Osteoblast (primary cell): ENCODE measurements around the gene TAF6. TPM values are rescaled to one million over a fixed set of nuclear protein-coding genes. Genes with fewer than 3 reads are reported as not detected.

ENCODE experiments used
- DNase-seq: peaks from one replicate; pipeline ENCODE4 v3.0.0; 2011; ENCODE audit warnings: low spot score, mixed read lengths; ENCODE audit not compliant: insufficient read length; ENCODE audit errors: missing footprints
- H2AFZ ChIP-seq: 2 replicates; pipeline ENCODE4 v1.6.0; 2011; ENCODE audit warnings: mild to moderate bottlenecking, low read length
- H3K27ac ChIP-seq: 2 replicates; pipeline ENCODE4 v1.5.1; 2011; ENCODE audit warnings: mild to moderate bottlenecking, low read depth, low read length, moderate library complexity
- H3K27me3 ChIP-seq: 2 replicates; pipeline ENCODE4 v1.6.0; 2012; ENCODE audit warnings: mild to moderate bottlenecking, control low read depth, inconsistent platforms, low read length, moderate library complexity; ENCODE audit not compliant: insufficient read depth
- H3K36me3 ChIP-seq: 2 replicates; pipeline ENCODE4 v1.5.1; 2011; ENCODE audit warnings: mild to moderate bottlenecking, low read length, control low read depth, moderate library complexity; ENCODE audit not compliant: insufficient read depth
- H3K4me1 ChIP-seq: 2 replicates; pipeline ENCODE4 v1.5.1; 2011; ENCODE audit warnings: mild to moderate bottlenecking, low read length, control low read depth, moderate library complexity; ENCODE audit not compliant: insufficient read depth
- H3K4me2 ChIP-seq: 2 replicates; pipeline ENCODE4 v1.6.0; 2011; ENCODE audit warnings: mild to moderate bottlenecking, low read length; ENCODE audit not compliant: insufficient read depth
- H3K4me3 ChIP-seq: fragments of 200-600 bp; sonication (generic); 3 replicates; pipeline ENCODE4 v1.5.1; 2012; ENCODE audit warnings: mild to moderate bottlenecking, low read length, inconsistent platforms; ENCODE audit not compliant: insufficient read depth
- H3K79me2 ChIP-seq: 2 replicates; pipeline ENCODE4 v1.6.0; 2012; ENCODE audit warnings: mild to moderate bottlenecking, low read length, control low read depth, inconsistent platforms; ENCODE audit not compliant: insufficient read depth
- H3K9me3 ChIP-seq: 2 replicates; pipeline ENCODE4 v1.5.1; 2011; ENCODE audit warnings: low read depth, low read length, control low read depth
- H4K20me1 ChIP-seq: 2 replicates; pipeline ENCODE4 v1.6.0; 2012; ENCODE audit warnings: mild to moderate bottlenecking, low read length, control low read depth; ENCODE audit not compliant: insufficient read depth
- total RNA-seq: library from RNA; depleted of rRNA; stranded (reverse); fragments of >200 nt; gene quantifications from 2 replicates; pipeline ENCODE4 v1.2.3, GENCODE V29; 2012
- TF ChIP-seq, protein P1 (sequence below): IDR thresholded peaks from 2 replicates; pipeline ENCODE4 v1.5.1; 2011; ENCODE audit warnings: mild to moderate bottlenecking, low read depth, low read length, moderate library complexity; ENCODE audit errors: extremely low read depth

TAF6 gene
- total RNA-seq, 1 donor: 36.2 TPM

DNA sequence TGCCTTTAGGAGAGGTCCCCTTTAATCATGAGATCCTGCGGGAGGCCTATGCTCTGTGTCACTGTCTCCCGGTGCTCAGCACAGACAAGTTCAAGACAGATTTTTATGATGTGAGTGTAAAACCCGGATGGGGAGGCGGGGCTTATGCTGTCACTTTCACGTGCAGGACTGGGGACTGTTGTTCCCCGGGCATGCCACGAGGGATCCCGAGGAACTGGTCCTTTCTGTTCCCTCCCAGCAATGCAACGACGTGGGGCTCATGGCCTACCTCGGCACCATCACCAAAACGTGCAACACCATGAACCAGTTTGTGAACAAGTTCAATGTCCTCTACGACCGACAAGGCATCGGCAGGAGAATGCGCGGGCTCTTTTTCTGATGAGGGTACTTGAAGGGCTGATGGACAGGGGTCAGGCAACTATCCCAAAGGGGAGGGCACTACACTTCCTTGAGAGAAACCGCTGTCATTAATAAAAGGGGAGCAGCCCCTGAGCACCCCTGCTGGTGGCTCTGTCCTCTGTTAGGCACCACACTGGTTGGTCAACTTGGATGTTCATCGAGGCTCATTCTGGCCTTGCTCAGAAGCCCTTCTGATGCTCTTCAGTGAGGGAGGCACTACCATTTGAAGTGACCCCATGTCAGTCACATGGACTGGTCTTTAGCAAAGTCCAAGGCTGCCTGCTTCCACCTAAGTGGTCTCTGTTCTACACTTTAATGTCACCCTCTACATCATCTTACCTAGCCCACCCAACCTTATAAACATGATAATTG, 27.6 kb downstream of the TAF6 start:
- Histone ChIP-seq H3K4me3 (no peak overlapping the region), H3K9me3 (no peaks in the 10 kb centered on the region), H3K36me3 (peaks cover 64% of the 10 kb centered on the region), H3K27ac (peak overlapping the region; percentile 84), H2AFZ (no peak overlapping the region), H3K4me2 (no peak overlapping the region), H3K79me2 (peaks cover 41% of the 10 kb centered on the region), H4K20me1 (peaks cover 7% of the 10 kb centered on the region), H3K27me3 (no peaks in the 10 kb centered on the region), H3K4me1 (peaks cover 30% of the 10 kb centered on the region)
- TF ChIP-seq, protein P1, sequence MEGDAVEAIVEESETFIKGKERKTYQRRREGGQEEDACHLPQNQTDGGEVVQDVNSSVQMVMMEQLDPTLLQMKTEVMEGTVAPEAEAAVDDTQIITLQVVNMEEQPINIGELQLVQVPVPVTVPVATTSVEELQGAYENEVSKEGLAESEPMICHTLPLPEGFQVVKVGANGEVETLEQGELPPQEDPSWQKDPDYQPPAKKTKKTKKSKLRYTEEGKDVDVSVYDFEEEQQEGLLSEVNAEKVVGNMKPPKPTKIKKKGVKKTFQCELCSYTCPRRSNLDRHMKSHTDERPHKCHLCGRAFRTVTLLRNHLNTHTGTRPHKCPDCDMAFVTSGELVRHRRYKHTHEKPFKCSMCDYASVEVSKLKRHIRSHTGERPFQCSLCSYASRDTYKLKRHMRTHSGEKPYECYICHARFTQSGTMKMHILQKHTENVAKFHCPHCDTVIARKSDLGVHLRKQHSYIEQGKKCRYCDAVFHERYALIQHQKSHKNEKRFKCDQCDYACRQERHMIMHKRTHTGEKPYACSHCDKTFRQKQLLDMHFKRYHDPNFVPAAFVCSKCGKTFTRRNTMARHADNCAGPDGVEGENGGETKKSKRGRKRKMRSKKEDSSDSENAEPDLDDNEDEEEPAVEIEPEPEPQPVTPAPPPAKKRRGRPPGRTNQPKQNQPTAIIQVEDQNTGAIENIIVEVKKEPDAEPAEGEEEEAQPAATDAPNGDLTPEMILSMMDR: peak; percentile 9
- DNase-seq: no peak

DNA sequence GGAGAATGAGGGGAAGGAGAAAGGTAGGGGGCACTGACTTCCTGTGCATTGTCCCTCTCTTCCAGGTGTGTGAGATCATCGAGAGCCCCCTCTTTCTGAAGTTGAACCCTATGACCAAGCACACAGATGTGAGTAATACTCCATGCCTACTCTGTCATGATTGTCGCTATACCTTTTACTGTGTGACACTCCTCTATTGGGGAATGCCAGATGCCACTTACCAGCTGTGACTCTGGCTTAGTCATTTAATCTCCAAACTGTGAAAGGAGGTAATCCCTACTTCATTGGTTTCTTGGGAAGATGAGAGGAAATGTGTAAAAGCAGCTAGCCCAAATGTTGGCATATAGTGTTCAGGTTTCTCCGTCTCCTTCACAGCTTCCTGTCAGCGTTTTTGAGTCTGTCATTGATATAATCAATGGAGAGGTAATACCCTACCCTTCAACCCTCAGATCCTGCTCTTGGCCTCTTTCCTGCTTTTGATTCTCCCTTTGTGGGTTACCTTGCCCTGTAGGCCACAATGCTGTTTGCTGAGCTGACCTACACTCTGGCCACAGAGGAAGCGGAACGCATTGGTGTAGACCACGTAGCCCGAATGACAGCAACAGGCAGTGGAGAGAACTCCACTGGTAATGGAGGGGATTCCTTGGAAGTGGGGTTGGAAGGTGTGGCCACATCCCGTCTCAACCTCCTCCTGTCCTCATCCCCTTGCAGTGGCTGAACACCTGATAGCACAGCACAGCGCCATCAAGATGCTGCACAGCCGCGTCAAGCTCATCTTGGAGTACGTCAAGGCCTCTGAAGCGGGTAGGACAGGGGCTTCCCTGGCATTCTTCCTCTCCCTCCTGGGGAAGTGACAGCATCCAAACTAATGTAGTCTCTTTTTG, 28.4 kb downstream of the TAF6 start:
- Histone ChIP-seq H2AFZ (no peak overlapping the region), H3K4me3 (no peak overlapping the region), H3K79me2 (peaks cover 41% of the 10 kb centered on the region), H3K9me3 (no peaks in the 10 kb centered on the region), H3K27ac (peak overlapping the region; percentile 84), H3K36me3 (peaks cover 56% of the 10 kb centered on the region), H3K27me3 (no peaks in the 10 kb centered on the region), H3K4me1 (peaks cover 31% of the 10 kb centered on the region), H4K20me1 (peaks cover 7% of the 10 kb centered on the region), H3K4me2 (peak overlapping the region; percentile 1)
- TF ChIP-seq, protein P1: no peak
- no peak for DNase-seq

DNA sequence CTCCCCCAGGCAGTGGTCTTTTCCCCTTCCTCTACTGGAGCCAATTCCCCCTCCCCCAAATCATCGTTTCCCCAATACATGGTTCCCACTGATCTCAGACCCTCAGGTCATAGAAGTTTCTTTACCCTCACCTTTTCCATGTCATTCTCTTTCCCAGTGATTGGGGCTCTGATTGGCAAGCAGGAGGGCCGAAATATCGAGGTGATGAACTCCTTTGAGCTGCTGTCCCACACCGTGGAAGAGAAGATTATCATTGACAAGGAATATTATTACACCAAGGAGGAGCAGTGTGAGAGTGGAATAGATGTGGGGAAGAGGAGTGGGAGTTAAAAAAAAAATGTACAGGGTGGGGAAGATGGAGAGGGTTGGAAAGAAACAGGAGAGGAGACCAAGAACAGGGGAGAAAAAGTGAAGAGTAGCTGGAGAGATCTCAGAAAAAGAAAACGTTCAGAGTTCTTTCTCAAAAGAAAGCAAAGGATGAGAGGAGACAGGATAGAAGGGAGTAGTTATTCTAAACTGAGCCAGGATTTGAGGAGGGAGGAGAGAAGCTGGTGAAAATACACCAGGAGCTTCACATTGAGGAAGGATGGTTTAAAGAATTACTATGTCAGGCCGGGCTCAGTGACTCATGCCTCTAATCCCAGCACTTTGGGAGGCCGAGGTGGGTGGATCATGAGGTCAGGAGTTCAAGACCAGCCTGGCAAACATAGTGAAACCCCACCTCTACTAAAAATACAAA, 29.5 kb downstream of the TAF6 start:
- Histone ChIP-seq H3K4me3 (peak overlapping the region; percentile 92), H3K27ac (peak overlapping the region; percentile 84), H3K9me3 (no peaks in the 10 kb centered on the region), H3K27me3 (no peaks in the 10 kb centered on the region), H4K20me1 (peaks cover 7% of the 10 kb centered on the region), H3K79me2 (peaks cover 37% of the 10 kb centered on the region), H3K36me3 (peaks cover 45% of the 10 kb centered on the region), H3K4me1 (peaks cover 31% of the 10 kb centered on the region), H2AFZ (peak overlapping the region; percentile 93), H3K4me2 (peak overlapping the region; percentile 86)
- no peak for DNase-seq
- TF ChIP-seq, protein P1: no peak
